ENCODE data around the gene ADIPOQ. TPM values are rescaled to one million over a fixed set of nuclear protein-coding genes. Genes with fewer than 3 reads are reported as not detected.
"Not testable (repeated sequence)": the region's sequence is repeated elsewhere in the genome, so short reads cannot be mapped to it uniquely, and the experiment has no call there.

Gene ADIPOQ
- total and polyA plus RNA-seq, 12 donors: 0.39 to 47.0 (median 6.8) TPM; not detected in 1

DNA sequence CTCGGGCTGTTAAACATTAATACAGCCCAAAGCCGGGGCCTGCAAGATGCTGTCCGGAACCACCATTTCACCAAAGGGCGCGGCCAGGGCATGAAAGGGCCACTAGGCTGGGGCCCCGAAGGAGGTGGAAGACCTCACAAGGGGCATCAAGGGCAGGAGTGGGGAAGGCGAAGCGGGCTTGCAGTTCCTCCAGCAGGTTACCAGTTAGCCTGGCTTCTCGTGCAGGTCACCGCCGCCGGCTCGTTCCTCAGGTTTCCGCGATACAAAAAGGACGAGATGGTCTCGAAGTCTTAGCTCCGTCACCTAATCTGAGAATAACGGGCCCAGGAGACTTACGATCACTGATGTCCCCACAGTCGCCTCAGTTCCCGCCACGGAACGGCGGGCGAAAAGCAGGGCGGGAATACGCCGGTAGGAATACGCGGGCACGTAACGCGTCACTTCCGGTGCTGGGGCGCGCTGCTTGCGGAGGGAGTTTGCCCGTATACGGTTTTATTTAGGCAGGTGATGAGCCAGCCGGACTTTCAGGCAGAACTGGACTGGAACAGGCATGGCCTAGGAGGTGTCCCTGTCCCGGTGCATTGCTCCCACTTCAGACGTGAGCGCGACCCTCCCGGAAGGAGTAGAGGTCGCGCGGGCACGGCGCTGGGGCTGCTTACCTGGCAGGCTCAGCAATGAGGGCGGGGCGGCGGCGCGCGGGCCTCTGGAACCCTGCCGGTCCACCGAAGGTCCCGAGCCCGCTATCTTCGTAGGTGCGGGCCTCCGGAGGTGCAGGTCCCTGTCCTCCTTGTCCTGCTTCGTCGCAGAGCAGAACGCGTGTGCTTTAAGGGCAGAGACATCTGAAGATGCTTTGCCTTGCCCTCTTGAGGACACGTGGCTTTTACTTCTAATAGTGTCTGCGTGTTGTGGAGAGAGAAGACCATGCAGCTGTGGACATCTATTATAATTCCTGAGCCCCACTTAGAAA lies 36.1 kb upstream of the ADIPOQ start, which contains the start of gene RFC4:
RFC4 (minus strand) TSS at position 394 of the 967 bp plus-strand sequence. CDS start 1,769 bp downstream, outside the sequence.
- Histone ChIP-seq H3K36me3 (peaks cover 0 to 24% (median 0%) of the 10 kb centered on the region in 9 donors), H3K4me3 (peak within 1 kb of the TSS; percentile 53 to 91 (median 84)), H3K9me3 (no peaks in the 10 kb centered on the region), H3K27ac (peak within 1 kb of the TSS in 9 of 10 donors; percentile 73 to 91 (median 83)), H3K27me3 (peaks cover 0 to 6% (median 0%) of the 10 kb centered on the region in 7 donors), H3K4me1 (peaks cover 0 to 22% (median 19%) of the 10 kb centered on the region in 9 donors)
- ATAC-seq (peak; percentile 90 to 99 (median 98)), DNase-seq (peak; percentile 85 to 86)
- 0% methylated on average over 65 to 70 of the region's 70 CpGs for WGBS, 2 donors
- intact Hi-C loops (cut with DNase I): loop anchor here in 1 of 10 donors (2.0 kb wide), 1 partner anchor 24 kb away; the partner anchor contains the start of gene EIF4A2
- TF ChIP-seq, protein P1, sequence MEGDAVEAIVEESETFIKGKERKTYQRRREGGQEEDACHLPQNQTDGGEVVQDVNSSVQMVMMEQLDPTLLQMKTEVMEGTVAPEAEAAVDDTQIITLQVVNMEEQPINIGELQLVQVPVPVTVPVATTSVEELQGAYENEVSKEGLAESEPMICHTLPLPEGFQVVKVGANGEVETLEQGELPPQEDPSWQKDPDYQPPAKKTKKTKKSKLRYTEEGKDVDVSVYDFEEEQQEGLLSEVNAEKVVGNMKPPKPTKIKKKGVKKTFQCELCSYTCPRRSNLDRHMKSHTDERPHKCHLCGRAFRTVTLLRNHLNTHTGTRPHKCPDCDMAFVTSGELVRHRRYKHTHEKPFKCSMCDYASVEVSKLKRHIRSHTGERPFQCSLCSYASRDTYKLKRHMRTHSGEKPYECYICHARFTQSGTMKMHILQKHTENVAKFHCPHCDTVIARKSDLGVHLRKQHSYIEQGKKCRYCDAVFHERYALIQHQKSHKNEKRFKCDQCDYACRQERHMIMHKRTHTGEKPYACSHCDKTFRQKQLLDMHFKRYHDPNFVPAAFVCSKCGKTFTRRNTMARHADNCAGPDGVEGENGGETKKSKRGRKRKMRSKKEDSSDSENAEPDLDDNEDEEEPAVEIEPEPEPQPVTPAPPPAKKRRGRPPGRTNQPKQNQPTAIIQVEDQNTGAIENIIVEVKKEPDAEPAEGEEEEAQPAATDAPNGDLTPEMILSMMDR (IDR thresholded peaks at IDR 0.05): no peak

- TF ChIP-seq, protein P1 (IDR thresholded peaks at IDR 0.05): no peak
- Histone ChIP-seq H3K9me3 (no peaks in the 10 kb centered on the region), H3K27me3 (peaks cover 0 to 6% (median 0%) of the 10 kb centered on the region in 7 donors), H3K27ac (peak overlapping the region in 2 of 10 donors; percentile 87 to 91), H3K4me1 (peaks cover 0 to 22% (median 19%) of the 10 kb centered on the region in 9 donors), H3K4me3 (peak overlapping the region in 8 of 10 donors; percentile 80 to 91 (median 86)), H3K36me3 (peaks cover 0 to 23% (median 0%) of the 10 kb centered on the region in 9 donors)
- intact Hi-C loops (cut with DNase I): loop anchor here in 1 of 10 donors (2.0 kb wide), 1 partner anchor 24 kb away; the partner anchor contains the start of gene EIF4A2
- DNase-seq: no peak
- ATAC-seq: no peak
- 33 to 35% methylated on average over 5 of the region's 5 CpGs for WGBS, 2 donors
These were observed 35.3 kb upstream of the ADIPOQ start for GRCh38 chr3:186807231-186807630.

DNA sequence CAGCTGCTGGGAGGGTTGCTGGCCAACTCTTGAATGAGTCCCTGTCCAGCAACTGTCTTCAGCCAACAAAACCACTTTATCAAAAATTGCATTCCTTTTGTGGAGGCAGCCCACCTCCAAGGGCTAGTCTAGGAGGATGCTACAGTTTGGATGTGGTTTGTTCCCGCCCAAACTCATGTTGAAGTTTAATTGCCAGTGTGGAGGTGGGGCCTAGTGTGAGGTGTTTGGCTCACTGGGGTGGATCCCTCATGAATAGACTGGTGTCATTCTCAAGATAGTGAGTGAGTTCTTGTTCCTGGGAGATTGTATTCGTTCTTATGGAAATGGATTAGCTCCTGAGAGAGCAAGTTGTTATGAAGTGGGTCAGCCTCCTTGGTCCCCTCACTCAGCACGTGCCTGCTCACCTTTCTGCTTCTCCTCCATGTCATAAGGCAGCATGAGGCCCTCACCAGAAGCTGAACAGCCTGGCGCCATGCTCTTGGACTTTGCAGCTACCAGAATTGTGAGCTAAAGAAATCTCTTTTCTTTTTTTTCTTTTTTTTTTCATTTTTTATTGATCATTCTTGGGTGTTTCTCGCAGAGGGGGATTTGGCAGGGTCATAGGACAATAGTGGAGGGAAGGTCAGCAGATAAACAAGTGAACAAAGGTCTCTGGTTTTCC lies 32.0 kb upstream of the ADIPOQ start:
- WGBS, 2 donors: 85 to 87% methylated on average over 5 of the region's 5 CpGs
- ATAC-seq (no peak), DNase-seq (no peak)
- Histone ChIP-seq H3K4me1 (peaks cover 0 to 16% (median 13%) of the 10 kb centered on the region in 9 donors), H3K36me3 (no peaks in the 10 kb centered on the region), H3K9me3 (no peaks in the 10 kb centered on the region), H3K27ac (no peak overlapping the region), H3K4me3 (no peak overlapping the region), H3K27me3 (peaks cover 0 to 19% (median 6%) of the 10 kb centered on the region in 7 donors)
- TF ChIP-seq, protein P1 (IDR thresholded peaks at IDR 0.05): no peak
- intact Hi-C loops (cut with DNase I): no loop called here

- H3K4me3 ChIP-seq; H3K27ac ChIP-seq; ATAC-seq; DNase-seq; H3K9me3 ChIP-seq; H3K36me3 ChIP-seq; intact Hi-C loops (cut with DNase I): not testable (repeated sequence)
- Histone ChIP-seq H3K27me3 (peaks cover 0 to 19% (median 6%) of the 10 kb centered on the region in 7 donors), H3K4me1 (peaks cover 0 to 14% (median 7%) of the 10 kb centered on the region in 9 donors)
- WGBS, 2 donors: 94 to 96% methylated on average over 12 to 19 of the region's 29 CpGs
These were observed 31.2 kb upstream of the ADIPOQ start for GRCh38 chr3:186811313-186811712.

Measured in heart right ventricle (tissue), 16 donors.